ENCODE results near the gene RAD51AP2.

GRCh38 chr2:17550907-17551306 lies 32.7 kb upstream of the RAD51AP2 start:
- TF ChIP-seq CTCF (IDR thresholded peaks at IDR 0.05) (no peak), POLR2A (IDR thresholded peaks at IDR 0.05) (no peak)

Measured in heart left ventricle (tissue), 13 donors.